BE2C (cell line): ENCODE data around the gene ZNF609.

Experiments
- DNase-seq: peaks from one replicate; pipeline ENCODE4 v3.0.0-alpha.2; 2020
- H3K27me3 ChIP-seq: fragments of 250-450 bp; sonication (Bioruptor Pico); 2 replicates; pipeline ENCODE4 v1.5.1; 2020; ENCODE audit warnings: mild to moderate bottlenecking
- H3K36me3 ChIP-seq: fragments of 250-450 bp; sonication (Bioruptor Pico); 2 replicates; pipeline ENCODE4 v1.5.1; 2020; ENCODE audit warnings: mild to moderate bottlenecking
- H3K4me1 ChIP-seq: fragments of 250-450 bp; sonication (Bioruptor Pico); 2 replicates; pipeline ENCODE4 v1.5.1; 2020
- H3K4me3 ChIP-seq: 2 replicates; pipeline ENCODE4 v1.5.1; 2011; ENCODE audit warnings: low read depth, low read length
- H3K9me3 ChIP-seq: fragments of 250-450 bp; sonication (Bioruptor Pico); 2 replicates; pipeline ENCODE4 v1.5.1; 2020
- TF ChIP-seq, protein P1 (sequence below): IDR thresholded peaks from 2 replicates; pipeline ENCODE4 v1.5.1; 2012; ENCODE audit warnings: mild to moderate bottlenecking, low read depth, low read length

ZNF609 gene

DNA sequence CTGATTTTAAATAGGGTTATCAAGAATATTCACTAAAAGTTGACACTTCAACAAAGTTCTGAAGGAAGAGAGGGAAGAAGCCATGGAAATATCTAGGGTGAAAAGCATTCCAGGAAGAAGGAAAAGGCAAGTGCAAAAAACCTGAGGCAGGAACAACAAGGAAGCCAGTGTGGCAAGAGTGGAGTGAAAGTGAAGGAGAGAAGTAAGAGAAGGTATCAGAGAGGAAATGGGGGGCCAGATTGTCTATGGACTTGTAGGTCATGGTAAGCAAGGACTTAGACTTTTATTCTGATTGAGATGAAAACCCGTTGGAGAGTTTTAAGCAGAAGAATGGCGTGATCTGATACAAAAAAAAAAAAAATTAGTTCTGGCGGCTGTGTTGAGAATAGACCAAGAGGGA is 18.5 kb upstream of the ZNF609 start:
- no peaks in the 10 kb centered on the region for H3K36me3 ChIP-seq
- DNase-seq, result no peak
- no peaks in the 10 kb centered on the region for H3K27me3 ChIP-seq
- no peak overlapping the region for H3K4me3 ChIP-seq
- TF ChIP-seq, protein P1, sequence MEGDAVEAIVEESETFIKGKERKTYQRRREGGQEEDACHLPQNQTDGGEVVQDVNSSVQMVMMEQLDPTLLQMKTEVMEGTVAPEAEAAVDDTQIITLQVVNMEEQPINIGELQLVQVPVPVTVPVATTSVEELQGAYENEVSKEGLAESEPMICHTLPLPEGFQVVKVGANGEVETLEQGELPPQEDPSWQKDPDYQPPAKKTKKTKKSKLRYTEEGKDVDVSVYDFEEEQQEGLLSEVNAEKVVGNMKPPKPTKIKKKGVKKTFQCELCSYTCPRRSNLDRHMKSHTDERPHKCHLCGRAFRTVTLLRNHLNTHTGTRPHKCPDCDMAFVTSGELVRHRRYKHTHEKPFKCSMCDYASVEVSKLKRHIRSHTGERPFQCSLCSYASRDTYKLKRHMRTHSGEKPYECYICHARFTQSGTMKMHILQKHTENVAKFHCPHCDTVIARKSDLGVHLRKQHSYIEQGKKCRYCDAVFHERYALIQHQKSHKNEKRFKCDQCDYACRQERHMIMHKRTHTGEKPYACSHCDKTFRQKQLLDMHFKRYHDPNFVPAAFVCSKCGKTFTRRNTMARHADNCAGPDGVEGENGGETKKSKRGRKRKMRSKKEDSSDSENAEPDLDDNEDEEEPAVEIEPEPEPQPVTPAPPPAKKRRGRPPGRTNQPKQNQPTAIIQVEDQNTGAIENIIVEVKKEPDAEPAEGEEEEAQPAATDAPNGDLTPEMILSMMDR, result no peak
- no peaks in the 10 kb centered on the region for H3K9me3 ChIP-seq
- no peaks in the 10 kb centered on the region; the same call in 1 of the 2 replicates for H3K4me1 ChIP-seq

DNA sequence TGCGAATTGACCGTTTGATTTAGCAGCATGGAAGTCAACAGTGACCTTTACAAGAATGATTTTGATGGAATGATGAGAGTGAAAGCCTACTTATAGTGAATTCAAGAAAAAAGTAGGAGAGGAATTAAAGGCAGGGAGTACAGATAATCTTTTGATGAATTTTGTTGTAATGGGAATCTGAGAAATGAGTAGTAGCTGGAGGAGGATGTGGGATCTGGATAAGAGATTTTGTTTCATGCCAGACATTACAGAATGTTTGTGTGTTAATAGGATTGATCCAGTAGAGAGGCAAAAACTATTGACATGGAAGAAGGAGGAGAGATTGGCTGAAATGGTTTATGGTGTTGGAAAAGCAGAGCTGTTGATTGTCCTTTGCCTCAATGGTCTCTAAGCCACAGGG is 17.4 kb upstream of the ZNF609 start:
- TF ChIP-seq, protein P1, result no peak
- DNase-seq, result no peak
- Histone ChIP-seq H3K4me1 (no peaks in the 10 kb centered on the region; the same call in 1 of the 2 replicates), H3K4me3 (no peak overlapping the region), H3K27me3 (no peaks in the 10 kb centered on the region), H3K9me3 (no peaks in the 10 kb centered on the region), H3K36me3 (no peaks in the 10 kb centered on the region)

DNA sequence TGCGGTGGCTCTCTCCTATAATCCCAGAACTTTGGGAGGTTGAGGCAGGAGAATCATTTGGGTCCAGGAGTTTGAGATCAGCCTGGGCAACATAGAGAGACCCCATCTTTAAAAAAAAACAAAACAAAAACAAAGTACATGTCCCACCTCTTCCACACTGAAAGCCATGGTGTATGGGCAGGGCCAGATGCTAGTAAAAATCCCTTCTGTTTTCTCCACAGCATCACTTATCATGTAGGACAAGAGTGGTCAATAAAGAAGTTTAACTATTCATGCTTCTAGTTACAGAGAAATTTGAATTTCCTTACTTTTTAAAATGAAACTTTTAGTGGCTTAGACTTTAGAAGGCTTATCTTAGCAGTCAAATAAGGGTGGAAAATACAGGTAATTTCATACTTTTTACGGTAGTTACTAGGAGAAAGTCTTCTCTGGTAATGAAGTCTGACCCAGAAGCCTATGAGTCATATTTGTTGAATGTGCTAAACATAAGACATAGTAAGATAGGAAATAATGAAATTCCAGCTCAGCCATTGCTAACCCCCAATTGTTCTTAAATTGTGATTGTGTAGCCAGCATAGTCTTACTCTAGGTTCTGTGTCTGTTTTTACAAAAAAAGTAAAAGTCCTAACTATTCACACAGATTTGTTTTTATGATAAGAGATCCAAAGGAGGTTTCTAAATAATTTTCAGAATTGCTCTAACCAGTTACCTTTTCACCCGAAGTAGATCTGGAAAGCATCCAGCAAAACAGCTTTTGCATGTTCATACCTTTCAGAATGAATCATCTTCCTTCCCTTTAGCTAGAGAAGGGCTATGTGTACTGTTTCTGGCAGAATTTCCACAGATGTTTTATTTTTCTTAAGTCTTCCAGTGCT is 16.4 kb upstream of the ZNF609 start:
- Histone ChIP-seq H3K4me1 (no peaks in the 10 kb centered on the region; the same call in 1 of the 2 replicates), H3K36me3 (no peaks in the 10 kb centered on the region), H3K4me3 (no peak overlapping the region), H3K9me3 (no peaks in the 10 kb centered on the region), H3K27me3 (no peaks in the 10 kb centered on the region)
- DNase-seq, result no peak
- TF ChIP-seq, protein P1, result no peak

DNA sequence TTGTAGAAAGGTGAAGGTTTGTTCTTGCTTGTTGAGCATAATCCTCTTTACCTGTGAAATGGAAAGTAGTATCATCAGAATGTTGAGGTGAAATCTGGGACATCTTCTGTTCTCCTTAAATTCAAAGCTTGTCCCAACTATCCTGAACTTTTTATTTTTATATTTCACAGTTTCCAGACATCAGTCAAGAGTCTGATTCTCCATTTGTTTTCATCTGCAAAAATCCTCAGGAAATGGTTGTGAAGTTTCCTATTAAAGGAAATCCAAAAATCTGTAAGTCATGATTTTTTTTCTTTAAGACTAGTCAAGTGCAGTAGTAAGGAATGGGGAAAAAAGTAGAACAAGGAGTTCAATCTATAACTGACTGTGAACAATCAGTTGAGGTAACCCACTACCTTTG is 15.5 kb upstream of the ZNF609 start:
- Histone ChIP-seq H3K4me3 (no peak overlapping the region), H3K27me3 (no peaks in the 10 kb centered on the region), H3K9me3 (no peaks in the 10 kb centered on the region), H3K4me1 (no peaks in the 10 kb centered on the region; the same call in 1 of the 2 replicates), H3K36me3 (no peaks in the 10 kb centered on the region)
- TF ChIP-seq, protein P1, result no peak
- DNase-seq, result no peak

DNA sequence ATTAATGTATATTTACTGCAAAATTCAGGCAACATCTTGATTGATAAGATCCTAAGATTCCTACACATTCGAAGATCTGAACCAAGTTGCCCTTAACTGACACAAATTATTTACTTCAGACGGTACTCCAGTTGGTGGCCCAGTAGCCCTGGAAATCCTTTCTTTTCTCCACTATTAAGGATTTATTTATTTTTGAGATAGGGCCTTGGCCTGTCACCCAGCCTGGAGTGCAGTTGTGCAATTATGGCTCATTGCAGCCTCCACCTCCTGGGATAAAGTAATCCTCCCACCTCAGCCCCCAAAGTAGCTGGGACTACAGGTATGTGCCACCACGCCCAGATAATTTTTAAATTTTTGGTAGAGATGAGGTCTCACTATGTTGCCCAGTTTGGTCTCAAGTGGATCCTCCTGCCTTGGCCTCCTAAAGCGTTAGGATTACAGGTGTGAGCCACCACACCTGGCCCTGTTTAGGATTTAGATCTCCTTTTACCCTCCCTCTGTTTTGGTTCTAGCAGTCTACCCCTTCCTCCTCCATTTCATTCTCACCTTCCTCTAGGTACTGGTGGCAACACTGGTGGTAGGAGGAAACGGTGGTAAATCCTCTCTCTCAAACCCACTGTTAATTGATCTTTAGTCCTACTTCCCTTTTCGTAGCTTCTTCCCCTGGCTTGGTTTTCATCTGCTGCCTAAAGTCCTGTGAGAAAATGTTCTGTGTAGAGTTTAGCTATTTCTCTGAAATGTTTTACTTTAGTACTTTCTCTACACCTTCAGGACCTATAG is 12.7 kb upstream of the ZNF609 start:
- Histone ChIP-seq H3K36me3 (no peaks in the 10 kb centered on the region), H3K27me3 (no peaks in the 10 kb centered on the region), H3K9me3 (no peaks in the 10 kb centered on the region), H3K4me1 (no peaks in the 10 kb centered on the region; the same call in 1 of the 2 replicates), H3K4me3 (no peak overlapping the region)
- TF ChIP-seq, protein P1, result no peak
- no peak for DNase-seq
